DMS53 treated with DMSO at 0.1 percent for 48 hours (cell line): Measurements from ENCODE around the gene JMJD7.

Source experiments
- DNase-seq: peaks from one replicate; lab custom pipeline; 2025; ENCODE audit not compliant: unreplicated experiment; lab: John Stamatoyannopoulos, UW

The JMJD7 gene

GRCh38 chr15:41861736-41862356 lies 34.0 kb downstream of the JMJD7 start:
- DNase-seq: no peak

- no peak for DNase-seq
These were observed 34.7 kb downstream of the JMJD7 start for GRCh38 chr15:41862515-41863116.

- DNase-seq: no peak
These were observed 37.7 kb downstream of the JMJD7 start for GRCh38 chr15:41865490-41866055.

- DNase-seq: no peak
These were observed 38.4 kb downstream of the JMJD7 start for GRCh38 chr15:41866263-41866703.

GRCh38 chr15:41866872-41867579 lies 39.1 kb downstream of the JMJD7 start:
- DNase-seq: no peak

- no peak for DNase-seq
These were observed 40.4 kb downstream of the JMJD7 start for GRCh38 chr15:41868321-41868720.

- DNase-seq: no peak
These were observed 42.1 kb downstream of the JMJD7 start for GRCh38 chr15:41869770-41870688.

- no peak for DNase-seq
These were observed 42.8 kb downstream of the JMJD7 start for GRCh38 chr15:41870689-41871081.

- DNase-seq: no peak
These were observed 43.4 kb downstream of the JMJD7 start for GRCh38 chr15:41871175-41871905.

- DNase-seq: no peak
These were observed 44.4 kb downstream of the JMJD7 start for GRCh38 chr15:41872166-41872747.

GRCh38 chr15:41873711-41874110 lies 45.8 kb downstream of the JMJD7 start:
- DNase-seq: no peak

- no peak for DNase-seq
These were observed 46.8 kb downstream of the JMJD7 start for GRCh38 chr15:41874736-41875135.

- no peak for DNase-seq
These were observed 48.1 kb downstream of the JMJD7 start for GRCh38 chr15:41876007-41876406.

- no peak for DNase-seq
These were observed 48.8 kb downstream of the JMJD7 start for GRCh38 chr15:41876689-41877088.

GRCh38 chr15:41877631-41878354 lies 49.9 kb downstream of the JMJD7 start:
- no peak for DNase-seq

GRCh38 chr15:41878355-41878699 lies 50.4 kb downstream of the JMJD7 start:
- DNase-seq: no peak

- DNase-seq: no peak
These were observed 51.5 kb downstream of the JMJD7 start for GRCh38 chr15:41879321-41879845.

- no peak for DNase-seq
These were observed 52.4 kb downstream of the JMJD7 start for GRCh38 chr15:41880156-41880877.
